IPS-18c (cell line): Measurements from ENCODE around the gene ARSB.

Experiments used
- H3K4me3 ChIP-seq: 2 replicates; pipeline ENCODE4 v1.7.0; 2013; ENCODE audit warnings: low read depth, mild to moderate bottlenecking, low read length, moderate library complexity; ENCODE audit not compliant: insufficient read depth
- H3K9me3 ChIP-seq: one replicate; pipeline ENCODE4 v1.6.1; 2013; ENCODE audit warnings: mild to moderate bottlenecking, low read length, moderate library complexity; ENCODE audit not compliant: control insufficient read depth, insufficient read depth

ARSB gene

GRCh38 chr5:78791501-78792100 lies 193.5 kb downstream of the ARSB start:
- no peak overlapping the region; the same call in 1 of the 2 replicates for H3K4me3 ChIP-seq
- H3K9me3 ChIP-seq, result no peaks in the 10 kb centered on the region

GRCh38 chr5:78787783-78788182 lies 197.3 kb downstream of the ARSB start:
- H3K9me3 ChIP-seq, result no peaks in the 10 kb centered on the region
- no peak overlapping the region for H3K4me3 ChIP-seq

GRCh38 chr5:78785454-78785853 lies 199.7 kb downstream of the ARSB start:
- no peaks in the 10 kb centered on the region for H3K9me3 ChIP-seq
- H3K4me3 ChIP-seq, result no peak overlapping the region

GRCh38 chr5:78783434-78784130 lies 201.5 kb downstream of the ARSB start:
- Histone ChIP-seq H3K9me3 (no peaks in the 10 kb centered on the region), H3K4me3 (no peak overlapping the region)

DNA sequence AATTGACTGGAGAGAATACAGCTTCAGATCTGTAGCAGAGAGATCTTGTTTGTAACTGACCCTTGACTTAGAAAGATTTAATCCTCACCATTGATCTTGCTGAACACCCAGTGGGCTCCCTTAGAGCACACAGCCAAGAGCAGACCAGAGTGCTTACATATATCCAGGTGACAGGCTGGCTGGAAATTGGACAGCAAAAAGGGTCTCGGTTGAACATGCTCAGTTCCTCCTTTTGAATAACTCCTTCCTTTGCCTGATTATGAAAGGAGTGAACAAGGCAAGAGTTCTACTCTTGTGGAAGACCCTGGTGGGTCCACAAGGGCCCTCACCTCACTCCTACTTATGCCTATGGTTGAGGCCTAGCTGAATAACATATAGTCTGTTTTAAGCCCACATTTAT lies 202.4 kb downstream of the ARSB start:
- no peaks in the 10 kb centered on the region for H3K9me3 ChIP-seq
- no peak overlapping the region for H3K4me3 ChIP-seq

DNA sequence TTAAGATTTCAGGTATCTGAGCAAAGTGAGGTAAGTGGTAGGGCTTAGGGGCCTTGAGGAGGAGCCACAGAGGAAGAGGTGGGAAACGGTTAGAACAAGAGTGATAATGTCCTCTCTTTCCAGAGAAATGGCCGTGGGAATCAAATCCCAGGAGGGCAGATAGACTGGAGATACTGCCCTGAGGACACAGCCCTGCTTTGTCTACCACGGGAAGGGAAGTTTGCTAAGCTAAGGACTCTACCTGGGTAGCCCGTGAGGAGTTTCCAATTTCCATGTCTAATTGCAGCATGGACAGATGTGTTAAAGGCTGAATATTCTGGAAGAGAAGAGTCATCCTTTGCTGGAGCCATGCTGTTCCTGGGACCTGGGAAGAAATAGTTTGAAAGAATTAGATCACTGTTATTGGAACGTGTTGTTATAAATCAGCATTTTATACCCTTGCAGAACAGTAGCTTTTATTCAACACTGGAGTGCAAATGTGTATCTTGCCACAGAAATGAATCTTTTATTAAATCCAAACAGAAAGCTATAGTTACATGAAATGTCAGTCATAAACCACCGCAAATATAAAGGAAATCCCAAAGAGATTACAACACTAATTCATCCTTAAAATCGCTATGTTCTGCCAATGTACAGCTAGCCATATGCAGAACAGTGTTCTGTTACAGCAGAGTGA lies 203.4 kb downstream of the ARSB start:
- Histone ChIP-seq H3K4me3 (no peak overlapping the region), H3K9me3 (no peaks in the 10 kb centered on the region)

DNA sequence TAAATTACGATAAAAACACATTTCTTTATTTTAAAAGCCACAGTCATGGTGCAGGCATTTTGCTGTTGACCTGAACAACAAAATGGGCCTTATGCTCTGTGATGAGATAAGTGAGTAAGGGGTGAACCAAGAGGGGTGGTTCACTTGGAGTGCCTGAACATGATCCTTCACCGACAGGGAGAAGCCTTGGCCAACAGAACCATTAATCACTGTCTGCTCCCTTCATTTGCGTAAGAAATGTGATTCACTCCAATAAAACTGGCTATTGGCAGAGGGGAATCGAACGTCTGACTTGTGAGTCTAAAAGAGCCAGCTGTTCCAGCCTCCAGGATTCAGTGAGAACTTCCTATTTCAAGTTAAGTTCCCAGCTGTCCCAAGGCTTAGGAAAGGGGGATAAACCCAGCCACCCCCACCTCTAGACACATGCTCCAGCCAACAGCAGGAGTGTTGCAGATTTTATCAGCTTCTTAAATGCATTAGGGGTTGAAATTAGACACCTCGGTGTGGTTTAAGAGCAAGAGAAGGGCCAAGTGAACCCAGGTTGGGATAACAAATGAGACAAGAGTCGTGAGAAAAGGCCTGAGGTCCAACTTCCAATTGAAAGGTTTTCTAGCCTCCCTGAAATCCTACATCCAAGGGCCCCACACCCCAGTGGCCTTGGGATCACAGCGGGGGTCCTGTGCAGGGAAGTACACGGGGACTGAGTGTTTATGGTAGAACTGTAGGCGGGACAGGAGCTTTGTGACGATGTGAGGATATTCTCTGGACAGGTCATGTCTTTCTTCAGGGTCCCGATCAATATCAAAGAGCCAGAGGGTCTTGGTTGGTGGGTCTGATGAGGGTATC lies 205.1 kb downstream of the ARSB start:
- Histone ChIP-seq H3K9me3 (no peaks in the 10 kb centered on the region), H3K4me3 (no peak overlapping the region)

DNA sequence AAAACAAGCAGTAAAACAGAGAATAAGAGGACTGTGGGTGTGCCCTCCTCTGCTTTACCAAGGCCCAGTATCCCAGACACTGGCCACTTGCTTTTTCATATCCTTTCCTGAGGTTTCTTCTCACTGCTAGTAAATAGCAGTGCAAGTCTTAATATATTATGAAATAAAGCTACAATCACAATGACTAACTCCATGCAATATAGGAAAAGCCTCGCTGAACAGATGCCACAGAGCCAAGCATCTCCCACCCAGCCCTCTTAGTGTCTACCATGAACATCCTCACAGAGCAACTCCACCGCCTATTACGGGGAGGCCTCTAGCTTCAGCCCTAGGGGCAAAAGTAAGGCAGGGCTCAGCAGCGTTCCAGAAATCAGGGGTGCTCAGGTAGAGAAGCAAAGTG lies 205.8 kb downstream of the ARSB start:
- Histone ChIP-seq H3K4me3 (no peak overlapping the region), H3K9me3 (no peaks in the 10 kb centered on the region)

GRCh38 chr5:78778538-78778937 lies 206.6 kb downstream of the ARSB start:
- no peak overlapping the region for H3K4me3 ChIP-seq
- no peaks in the 10 kb centered on the region for H3K9me3 ChIP-seq

- no peak overlapping the region for H3K4me3 ChIP-seq
- H3K9me3 ChIP-seq, result no peaks in the 10 kb centered on the region
These were observed 207.2 kb downstream of the ARSB start for GRCh38 chr5:78777901-78778300.

DNA sequence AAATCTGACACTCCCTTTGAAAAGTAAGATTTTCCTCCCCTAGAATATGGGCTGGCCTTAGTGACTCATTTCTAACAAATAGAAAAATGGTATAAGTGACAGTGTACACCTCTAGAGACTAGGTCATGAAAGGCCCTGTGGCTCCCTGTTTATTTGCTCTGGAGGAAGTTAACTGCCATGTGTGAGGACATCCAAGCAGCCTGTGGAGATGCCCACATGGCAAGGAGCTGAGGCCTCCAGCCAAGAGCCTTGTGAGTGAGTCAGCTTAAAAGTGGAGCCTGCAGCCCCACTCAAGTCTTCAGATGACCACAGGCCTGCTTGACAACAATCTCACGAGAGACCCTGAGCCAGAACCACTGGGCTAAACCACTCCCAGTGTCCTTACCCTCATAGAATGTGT lies 208.5 kb downstream of the ARSB start:
- Histone ChIP-seq H3K9me3 (no peaks in the 10 kb centered on the region), H3K4me3 (no peak overlapping the region)

GRCh38 chr5:78773655-78774054 lies 211.5 kb downstream of the ARSB start:
- H3K4me3 ChIP-seq, result no peak overlapping the region
- no peaks in the 10 kb centered on the region for H3K9me3 ChIP-seq

DNA sequence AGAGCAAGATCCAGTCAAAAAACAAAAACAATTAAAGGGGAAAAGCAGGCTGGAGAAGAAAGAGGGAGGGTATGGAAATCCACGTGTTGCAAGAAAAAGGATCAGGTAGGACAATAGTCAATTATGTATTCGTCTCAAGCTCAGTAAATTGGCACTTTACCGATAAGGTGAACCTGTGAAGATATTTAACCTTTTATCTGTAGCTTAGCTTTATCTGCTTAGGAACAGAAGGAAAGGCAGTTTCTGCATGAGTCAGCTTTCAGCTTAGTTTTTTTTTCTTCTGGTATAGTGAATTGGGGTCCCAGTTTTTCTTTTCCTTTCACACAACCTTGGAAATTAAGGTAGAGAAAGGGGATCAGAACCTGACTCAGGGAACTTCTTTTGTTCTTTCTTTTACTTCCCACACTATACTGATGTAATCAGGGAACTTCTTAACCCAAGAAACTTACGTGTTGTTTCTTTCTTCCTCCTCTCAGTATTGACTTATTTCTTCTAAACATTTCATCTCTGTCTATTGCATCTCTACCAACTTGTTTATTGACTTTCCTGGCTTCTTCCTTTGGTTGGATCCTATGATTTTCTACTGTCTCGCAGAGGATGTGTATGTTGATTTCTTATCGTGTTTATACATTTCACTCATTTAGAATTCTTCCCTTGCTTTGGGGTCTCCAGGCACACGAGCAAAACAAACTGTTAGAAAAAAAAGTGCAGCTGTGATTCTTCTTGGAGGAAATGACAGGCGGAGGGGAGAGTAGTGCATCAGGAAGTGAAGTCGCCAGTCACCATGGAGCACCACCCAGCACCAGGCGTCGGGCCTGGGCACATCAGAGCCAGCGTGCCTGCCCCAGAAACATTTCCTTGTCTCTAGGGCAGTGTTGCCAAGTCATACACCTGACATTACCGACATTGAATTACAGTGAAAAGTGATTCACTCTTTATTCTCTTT lies 213.6 kb downstream of the ARSB start:
- no peaks in the 10 kb centered on the region for H3K9me3 ChIP-seq
- no peak overlapping the region for H3K4me3 ChIP-seq

DNA sequence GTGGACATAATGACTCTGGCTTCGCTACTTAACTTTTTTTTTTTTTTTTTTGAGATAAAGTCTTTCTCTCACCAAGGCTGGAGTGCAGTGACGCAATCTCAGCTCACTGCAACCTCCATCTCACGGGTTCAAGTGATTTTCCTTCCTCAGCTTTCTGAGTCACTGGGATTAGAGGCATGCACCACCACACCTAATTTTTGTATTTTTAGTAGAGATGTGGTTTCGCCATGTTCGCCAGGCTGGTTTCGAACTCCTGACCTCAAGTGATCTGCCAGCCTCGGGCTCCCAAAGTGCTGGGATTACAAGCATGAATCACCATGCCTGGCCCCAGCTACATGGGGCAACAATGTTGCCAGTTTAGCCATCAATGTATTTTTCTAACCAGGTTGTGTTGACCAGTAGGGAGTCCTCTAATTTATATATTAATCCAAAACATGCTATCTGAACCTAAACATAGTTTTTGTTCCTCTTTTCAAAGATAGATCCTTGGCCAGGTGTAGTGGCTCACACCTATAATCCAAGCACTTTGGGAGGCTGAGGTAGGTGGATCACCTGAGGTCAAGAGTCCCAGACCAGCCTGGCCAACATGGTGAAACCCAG lies 216.2 kb downstream of the ARSB start:
- Histone ChIP-seq H3K4me3 (no peak overlapping the region), H3K9me3 (no peaks in the 10 kb centered on the region)

GRCh38 chr5:78766412-78766762 lies 218.7 kb downstream of the ARSB start:
- H3K4me3 ChIP-seq, result no peak overlapping the region
- H3K9me3 ChIP-seq, result no peaks in the 10 kb centered on the region

- Histone ChIP-seq H3K9me3 (no peaks in the 10 kb centered on the region), H3K4me3 (no peak overlapping the region)
These were observed 219.2 kb downstream of the ARSB start for GRCh38 chr5:78765756-78766411.
